ENCODE results near the gene SRRT. TPM values are rescaled to one million over a fixed set of nuclear protein-coding genes. Genes with fewer than 3 reads are reported as not detected.

Gene SRRT
- total and polyA plus RNA-seq, 2 donors (not counting 1 experiment from before 2014, with no cell fraction given): 198 to 209 TPM

DNA sequence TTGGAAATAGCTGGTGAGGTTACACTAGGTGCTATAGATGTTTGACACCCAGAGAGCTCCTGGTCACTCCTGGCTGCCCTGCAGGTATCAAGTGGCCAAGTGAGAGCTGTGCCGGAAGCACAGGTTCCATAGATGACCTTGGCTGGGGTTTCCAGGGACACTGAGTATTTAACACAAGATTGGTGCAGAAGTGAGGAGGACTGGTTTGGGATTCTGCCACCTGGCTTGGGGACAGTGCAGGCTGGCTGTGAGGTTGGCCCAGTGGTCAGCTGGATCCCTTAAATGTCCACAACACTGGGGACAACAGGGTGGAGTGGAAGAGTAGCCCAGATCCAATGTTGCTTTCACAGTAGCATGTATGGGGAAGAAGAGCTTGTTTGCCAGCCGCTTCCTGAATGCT, 26.1 kb downstream of the SRRT start:
- POLR2A ChIA-PET: no interaction called here
- peaks cover 0 to 10% (median 0%) of the 10 kb centered on the region in 3 donors for H3K9me3 ChIP-seq (ENCODE audit: control extremely low read depth in 1 of 3, control insufficient read depth in 2 of 3, insufficient read depth in 1 of 3, low read length in 2 of 3)
- H3K4me3 ChIP-seq (ENCODE audit: control extremely low read depth in 1 of 5, extremely low read depth in 1 of 5, insufficient read depth in 1 of 5, low read depth in 2 of 5, low read length in 4 of 5): no peak overlapping the region
- Mint-ChIP-seq H3K9me3 (ENCODE audit: insufficient read depth) (no peaks in the 10 kb centered on the region), H3K4me3 (no peak overlapping the region), H3K27me3 (peaks cover 27% of the 10 kb centered on the region), H3K27ac (no peak overlapping the region), H3K4me1 (peaks cover 8% of the 10 kb centered on the region)
- H3K4me2 ChIP-seq (replicated peaks; ENCODE audit: low read depth, low read length, poor library complexity, severe bottlenecking): no peak overlapping the region
- H3K79me2 ChIP-seq (ENCODE audit: control insufficient read depth, insufficient read depth, low read length): no peaks in the 10 kb centered on the region
- 92% methylated on average over 1 of the region's 2 CpGs for WGBS (ENCODE audit: insufficient coverage)
- H4K20me1 ChIP-seq (ENCODE audit: control insufficient read depth, insufficient read depth, low read length, poor library complexity, severe bottlenecking): no peaks in the 10 kb centered on the region
- no peak overlapping the region for H3K9ac ChIP-seq (ENCODE audit: low read length)
- intact Hi-C loops (cut with micrococcal nuclease): no loop called here
- ATAC-seq (ENCODE audit: low read depth) (no peak), DNase-seq (no peak)
- peaks cover 0 to 30% (median 12%) of the 10 kb centered on the region in 4 experiments for H3K27me3 ChIP-seq (replicated peaks in 1 of 4; ENCODE audit: control extremely low read depth in 1 of 4, control insufficient read depth in 3 of 4, insufficient read depth in 4 of 4, low read length in 3 of 4)
- no peak for TF ChIP-seq EZH2 (IDR thresholded peaks at IDR 0.05; ENCODE audit: borderline replicate concordance, insufficient read depth, low read depth, low read length, poor library complexity, severe bottlenecking)
- TF ChIP-seq, protein P1, sequence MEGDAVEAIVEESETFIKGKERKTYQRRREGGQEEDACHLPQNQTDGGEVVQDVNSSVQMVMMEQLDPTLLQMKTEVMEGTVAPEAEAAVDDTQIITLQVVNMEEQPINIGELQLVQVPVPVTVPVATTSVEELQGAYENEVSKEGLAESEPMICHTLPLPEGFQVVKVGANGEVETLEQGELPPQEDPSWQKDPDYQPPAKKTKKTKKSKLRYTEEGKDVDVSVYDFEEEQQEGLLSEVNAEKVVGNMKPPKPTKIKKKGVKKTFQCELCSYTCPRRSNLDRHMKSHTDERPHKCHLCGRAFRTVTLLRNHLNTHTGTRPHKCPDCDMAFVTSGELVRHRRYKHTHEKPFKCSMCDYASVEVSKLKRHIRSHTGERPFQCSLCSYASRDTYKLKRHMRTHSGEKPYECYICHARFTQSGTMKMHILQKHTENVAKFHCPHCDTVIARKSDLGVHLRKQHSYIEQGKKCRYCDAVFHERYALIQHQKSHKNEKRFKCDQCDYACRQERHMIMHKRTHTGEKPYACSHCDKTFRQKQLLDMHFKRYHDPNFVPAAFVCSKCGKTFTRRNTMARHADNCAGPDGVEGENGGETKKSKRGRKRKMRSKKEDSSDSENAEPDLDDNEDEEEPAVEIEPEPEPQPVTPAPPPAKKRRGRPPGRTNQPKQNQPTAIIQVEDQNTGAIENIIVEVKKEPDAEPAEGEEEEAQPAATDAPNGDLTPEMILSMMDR (IDR thresholded peaks at IDR 0.05): no peak
- peaks cover 11% of the 10 kb centered on the region in 2 donors for H3K4me1 ChIP-seq (ENCODE audit: control insufficient read depth in 2 of 2, insufficient read depth in 2 of 2, low read length in 2 of 2)
- H3K27ac ChIP-seq (ENCODE audit: low read length in 2 of 2): no peak overlapping the region
- H3K36me3 ChIP-seq (replicated peaks in 1 of 2; ENCODE audit: control extremely low read depth in 1 of 2, control insufficient read depth in 1 of 2, extremely low read depth in 1 of 2, insufficient read depth in 2 of 2, low read length in 1 of 2): no peaks in the 10 kb centered on the region
- no peak overlapping the region for H2AFZ ChIP-seq (ENCODE audit: insufficient read depth, low read depth, low read length, poor library complexity, severe bottlenecking)
- CTCF ChIA-PET: interaction anchor here (0.6 to 1.5 kb wide), 6 partner anchors 9 to 382 kb away, joined by 3 to 4 read pairs (median 3); partner anchors contain the start of gene SRRT

DNA sequence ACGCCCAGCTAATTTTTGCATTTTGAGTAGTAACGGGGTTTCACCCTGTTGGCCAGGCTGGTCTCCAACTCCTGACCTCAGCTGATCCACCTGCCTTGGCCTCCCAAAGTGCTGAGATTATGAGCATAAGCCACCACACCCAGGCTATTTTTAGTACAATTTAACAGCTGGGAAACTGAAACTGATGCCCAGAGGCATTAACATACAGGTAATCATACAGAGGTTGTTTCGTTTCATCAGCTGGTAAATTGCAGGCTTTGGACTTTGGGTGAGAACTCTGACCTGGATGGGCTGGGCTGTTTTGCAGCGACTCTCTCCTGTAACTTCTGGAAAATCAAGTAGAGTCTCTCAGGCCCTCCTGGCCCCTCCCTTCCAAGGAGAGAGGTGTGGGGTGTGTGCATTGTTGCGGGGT, 27.0 kb downstream of the SRRT start:
- H3K4me2 ChIP-seq (replicated peaks; ENCODE audit: low read depth, low read length, poor library complexity, severe bottlenecking): no peak overlapping the region
- no peak overlapping the region for H2AFZ ChIP-seq (ENCODE audit: insufficient read depth, low read depth, low read length, poor library complexity, severe bottlenecking)
- CTCF ChIA-PET: interaction anchor here (0.6 to 1.4 kb wide), 4 partner anchors 13 to 157 kb away, joined by 3 read pairs; partner anchors contain the start of genes SRRT and UFSP1

More for the DNA sequence above, 27.0 kb downstream of the SRRT start:
- peaks cover 4% of the 10 kb centered on the region in 2 donors for H3K4me1 ChIP-seq (ENCODE audit: control insufficient read depth in 2 of 2, insufficient read depth in 2 of 2, low read length in 2 of 2)
- TF ChIP-seq EZH2 (IDR thresholded peaks at IDR 0.05; ENCODE audit: borderline replicate concordance, insufficient read depth, low read depth, low read length, poor library complexity, severe bottlenecking): no peak
- H3K27ac ChIP-seq (ENCODE audit: low read length in 2 of 2): no peak overlapping the region
- POLR2A ChIA-PET: no interaction called here
- H3K36me3 ChIP-seq (replicated peaks in 1 of 2; ENCODE audit: control extremely low read depth in 1 of 2, control insufficient read depth in 1 of 2, extremely low read depth in 1 of 2, insufficient read depth in 2 of 2, low read length in 1 of 2): no peaks in the 10 kb centered on the region
- no peak for DNase-seq
- H3K27me3 ChIP-seq (replicated peaks in 1 of 4; ENCODE audit: control extremely low read depth in 1 of 4, control insufficient read depth in 3 of 4, insufficient read depth in 4 of 4, low read length in 3 of 4): peaks cover 0 to 22% (median 5%) of the 10 kb centered on the region in 4 experiments
- H3K79me2 ChIP-seq (ENCODE audit: control insufficient read depth, insufficient read depth, low read length): no peaks in the 10 kb centered on the region
- H3K4me3 ChIP-seq (ENCODE audit: control extremely low read depth in 1 of 5, extremely low read depth in 1 of 5, insufficient read depth in 1 of 5, low read depth in 2 of 5, low read length in 4 of 5): no peak overlapping the region
- intact Hi-C loops (cut with micrococcal nuclease): no loop called here
- no peak overlapping the region for H3K27ac Mint-ChIP-seq
- WGBS (ENCODE audit: insufficient coverage): 84% methylated on average over 4 of the region's 5 CpGs
- no peaks in the 10 kb centered on the region for H3K9me3 Mint-ChIP-seq (ENCODE audit: insufficient read depth)
- no peaks in the 10 kb centered on the region for H4K20me1 ChIP-seq (ENCODE audit: control insufficient read depth, insufficient read depth, low read length, poor library complexity, severe bottlenecking)
- no peak overlapping the region for H3K9ac ChIP-seq (ENCODE audit: low read length)
- H3K4me1 Mint-ChIP-seq: peaks cover 2% of the 10 kb centered on the region
- peaks cover 0 to 11% (median 0%) of the 10 kb centered on the region in 3 donors for H3K9me3 ChIP-seq (ENCODE audit: control extremely low read depth in 1 of 3, control insufficient read depth in 2 of 3, insufficient read depth in 1 of 3, low read length in 2 of 3)
- ATAC-seq (ENCODE audit: low read depth): no peak
- no peak overlapping the region for H3K4me3 Mint-ChIP-seq
- peaks cover 22% of the 10 kb centered on the region for H3K27me3 Mint-ChIP-seq
